Heart left ventricle (tissue), 13 donors: Measurements from ENCODE around the gene HIKESHI.

Experiments used
- POLR2A ChIP-seq, 2 donors: fragments of 450-650 bp; IDR thresholded peaks; one replicate each; pipeline ENCODE4 v1.6.1; 2017; ENCODE audit warnings: antibody characterized with exemption in 2 of 2, mild to moderate bottlenecking in 2 of 2, moderate library complexity in 2 of 2
- TF ChIP-seq, protein P1 (sequence below), 12 donors: fragments of 200-600 bp; sonication (generic) in 4 of 12; IDR thresholded peaks; one replicate each; pipeline versions ENCODE4 v1.5.0 to v1.8.0; 2018 to 2022; ENCODE audit warnings: antibody characterized with exemption in 12 of 12, mild to moderate bottlenecking in 5 of 12
- donor health status: ischemic (EF 13 %, LVEDD 7.1; RV severe dilation, severe dysfunction).
- donor health status: DM: no; HTN: yes; CAD: no.
- donor health status: DM: no; HTN: no; CAD: no.
- donor health status: ischemic (EF 25% LVEDD 6.9; RV normal size, moderate dysfunction).
- donor health status: ischemic (EF 25% LVEDD 5.7; RV mildly dilated, moderate dysfunction).
- donor health status: ischemic (EF 35%, LVEDD 5.7; RV mildly dilated, moderate dysfunction).
- donor health status: nonischemic (EF 11% LVEDD 7.7; RV severe dilation, severe dysfunction).
- donor health status: DM: yes; HTN: yes; CAD: no.
- donor health status: PGD.
- donor health status: ischemic (EF 29% LVEDD 5.4; RV normal size, mild dysfunction).
- donor health status: nonischemic (EF 23%, LVEDD 6.1; RV moderate dilation, normal function).

DNA sequence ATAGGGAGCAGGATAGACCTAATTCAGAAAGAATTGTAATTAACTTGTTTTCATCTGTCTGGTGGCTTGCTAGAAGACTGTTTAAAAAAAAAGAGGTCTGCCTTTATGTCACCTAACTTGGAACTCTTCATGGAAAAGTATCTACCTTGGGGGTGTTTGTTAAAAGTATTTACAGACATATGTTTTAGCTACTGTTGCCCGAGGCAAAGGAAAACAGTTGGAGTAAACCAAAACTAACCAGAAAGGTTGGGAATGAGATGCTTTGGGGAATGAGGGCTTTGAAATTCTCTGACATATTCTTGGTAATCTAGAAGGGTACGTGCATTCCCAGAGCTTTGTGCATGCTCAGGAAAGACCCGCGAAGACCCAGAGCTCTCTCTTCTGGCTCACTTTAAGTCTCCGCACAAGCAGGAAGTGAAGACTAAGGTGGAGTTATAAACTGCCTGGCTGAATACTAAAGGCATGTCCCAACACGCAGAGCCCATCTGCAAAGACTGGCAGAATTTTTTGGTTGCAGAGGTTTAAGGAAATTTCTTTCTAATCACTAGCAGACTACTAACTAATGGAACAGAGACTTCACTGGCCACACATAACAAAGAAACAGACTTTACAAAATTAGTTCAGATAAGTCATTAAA, 33.2 kb downstream of the HIKESHI start:
- TF ChIP-seq, protein P1, sequence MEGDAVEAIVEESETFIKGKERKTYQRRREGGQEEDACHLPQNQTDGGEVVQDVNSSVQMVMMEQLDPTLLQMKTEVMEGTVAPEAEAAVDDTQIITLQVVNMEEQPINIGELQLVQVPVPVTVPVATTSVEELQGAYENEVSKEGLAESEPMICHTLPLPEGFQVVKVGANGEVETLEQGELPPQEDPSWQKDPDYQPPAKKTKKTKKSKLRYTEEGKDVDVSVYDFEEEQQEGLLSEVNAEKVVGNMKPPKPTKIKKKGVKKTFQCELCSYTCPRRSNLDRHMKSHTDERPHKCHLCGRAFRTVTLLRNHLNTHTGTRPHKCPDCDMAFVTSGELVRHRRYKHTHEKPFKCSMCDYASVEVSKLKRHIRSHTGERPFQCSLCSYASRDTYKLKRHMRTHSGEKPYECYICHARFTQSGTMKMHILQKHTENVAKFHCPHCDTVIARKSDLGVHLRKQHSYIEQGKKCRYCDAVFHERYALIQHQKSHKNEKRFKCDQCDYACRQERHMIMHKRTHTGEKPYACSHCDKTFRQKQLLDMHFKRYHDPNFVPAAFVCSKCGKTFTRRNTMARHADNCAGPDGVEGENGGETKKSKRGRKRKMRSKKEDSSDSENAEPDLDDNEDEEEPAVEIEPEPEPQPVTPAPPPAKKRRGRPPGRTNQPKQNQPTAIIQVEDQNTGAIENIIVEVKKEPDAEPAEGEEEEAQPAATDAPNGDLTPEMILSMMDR (IDR thresholded peaks at IDR 0.05): no peak
- TF ChIP-seq POLR2A (IDR thresholded peaks at IDR 0.05): no peak
